Measurements from ENCODE around the gene KRTAP25-1.

The KRTAP25-1 gene

DNA sequence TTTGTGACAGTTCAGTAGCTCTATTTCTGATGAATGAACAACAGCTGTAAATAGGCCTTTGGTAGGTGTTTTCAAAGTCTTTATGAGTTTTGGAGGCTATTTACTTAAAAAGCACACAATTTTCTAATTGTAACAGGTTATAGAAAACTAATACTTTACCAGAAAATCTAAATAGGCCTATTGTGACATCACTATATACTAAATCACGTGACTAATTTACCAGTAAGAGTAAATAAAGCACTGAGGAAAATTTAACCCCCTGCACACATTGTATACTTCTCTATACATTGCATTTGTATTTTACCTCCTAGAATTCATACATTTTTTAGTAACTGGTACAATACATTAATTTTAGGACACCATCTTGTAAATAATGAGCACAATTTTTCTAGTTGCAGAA is 15.8 kb upstream of the KRTAP25-1 start:
- Histone ChIP-seq H3K9ac (ENCODE audit: low read length) (no peak overlapping the region), H3K9me3 (ENCODE audit: insufficient read depth, low read length) (peaks cover 4% of the 10 kb centered on the region; the same call in 1 of the 2 replicates), H3K79me2 (ENCODE audit: insufficient read depth, low read length) (no peaks in the 10 kb centered on the region), H3K36me3 (ENCODE audit: low read length) (no peaks in the 10 kb centered on the region), H3F3A (ENCODE audit: insufficient read depth) (no peaks in the 10 kb centered on the region), H3K27ac (ENCODE audit: low read depth, low read length) (no peak overlapping the region), H3K4me3 (ENCODE audit: insufficient read depth, low read length, poor library complexity, severe bottlenecking) (no peak overlapping the region), H3K27me3 (ENCODE audit: low read length) (no peaks in the 10 kb centered on the region), H4K20me1 (ENCODE audit: low read depth, low read length) (no peaks in the 10 kb centered on the region), H3K4me2 (ENCODE audit: low read depth, low read length, poor library complexity, severe bottlenecking) (no peak overlapping the region), H3K9me2 (replicated peaks; ENCODE audit: insufficient read depth, low read length) (no peaks in the 10 kb centered on the region), H2AFZ (ENCODE audit: low read depth, low read length, severe bottlenecking) (no peak overlapping the region)
- TF ChIP-seq EZH2phosphoT487 (conservative IDR thresholded peaks at IDR 0.05; ENCODE audit: low read length): no peak
- TF ChIP-seq, protein P1, sequence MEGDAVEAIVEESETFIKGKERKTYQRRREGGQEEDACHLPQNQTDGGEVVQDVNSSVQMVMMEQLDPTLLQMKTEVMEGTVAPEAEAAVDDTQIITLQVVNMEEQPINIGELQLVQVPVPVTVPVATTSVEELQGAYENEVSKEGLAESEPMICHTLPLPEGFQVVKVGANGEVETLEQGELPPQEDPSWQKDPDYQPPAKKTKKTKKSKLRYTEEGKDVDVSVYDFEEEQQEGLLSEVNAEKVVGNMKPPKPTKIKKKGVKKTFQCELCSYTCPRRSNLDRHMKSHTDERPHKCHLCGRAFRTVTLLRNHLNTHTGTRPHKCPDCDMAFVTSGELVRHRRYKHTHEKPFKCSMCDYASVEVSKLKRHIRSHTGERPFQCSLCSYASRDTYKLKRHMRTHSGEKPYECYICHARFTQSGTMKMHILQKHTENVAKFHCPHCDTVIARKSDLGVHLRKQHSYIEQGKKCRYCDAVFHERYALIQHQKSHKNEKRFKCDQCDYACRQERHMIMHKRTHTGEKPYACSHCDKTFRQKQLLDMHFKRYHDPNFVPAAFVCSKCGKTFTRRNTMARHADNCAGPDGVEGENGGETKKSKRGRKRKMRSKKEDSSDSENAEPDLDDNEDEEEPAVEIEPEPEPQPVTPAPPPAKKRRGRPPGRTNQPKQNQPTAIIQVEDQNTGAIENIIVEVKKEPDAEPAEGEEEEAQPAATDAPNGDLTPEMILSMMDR (IDR thresholded peaks at IDR 0.05; ENCODE audit: insufficient read depth, low read length, poor library complexity, severe bottlenecking): no peak

DNA sequence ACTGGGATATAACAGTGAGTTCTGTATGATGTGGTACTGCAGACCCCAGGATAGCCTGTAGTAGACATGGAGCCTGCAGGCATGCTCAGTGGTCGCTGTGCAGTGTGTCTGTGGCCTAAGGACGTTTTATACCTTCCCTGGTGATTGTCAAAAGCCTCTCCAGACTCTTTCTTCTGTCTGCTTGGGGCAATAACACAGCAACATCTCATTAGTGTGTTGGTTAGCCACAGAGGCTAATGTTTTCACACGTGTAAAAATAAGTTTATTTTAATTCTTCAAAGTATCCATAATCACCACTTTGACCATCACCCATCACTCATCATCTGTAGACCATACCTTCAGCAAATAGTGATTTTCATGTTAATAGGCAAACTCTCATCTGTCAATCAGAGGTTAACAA is 6.5 kb downstream of the KRTAP25-1 start, which contains the start of gene KRTAP24-1:
TSS of gene KRTAP24-1 (minus strand) at position 101 of the 400 bp plus-strand sequence. CDS start at position 83, 18 bp downstream.
- TF ChIP-seq, protein P1 (IDR thresholded peaks at IDR 0.05; ENCODE audit: insufficient read depth, low read length, poor library complexity, severe bottlenecking): no peak
- Histone ChIP-seq H3K27ac (ENCODE audit: low read depth, low read length) (no peak within 1 kb of the TSS), H3K9me2 (replicated peaks; ENCODE audit: insufficient read depth, low read length) (no peaks in the 10 kb centered on the region), H3K79me2 (ENCODE audit: insufficient read depth, low read length) (no peaks in the 10 kb centered on the region), H3K36me3 (ENCODE audit: low read length) (no peaks in the 10 kb centered on the region), H3K4me3 (ENCODE audit: insufficient read depth, low read length, poor library complexity, severe bottlenecking) (no peak within 1 kb of the TSS), H3K4me2 (ENCODE audit: low read depth, low read length, poor library complexity, severe bottlenecking) (no peak within 1 kb of the TSS), H2AFZ (ENCODE audit: low read depth, low read length, severe bottlenecking) (no peak within 1 kb of the TSS), H4K20me1 (ENCODE audit: low read depth, low read length) (no peaks in the 10 kb centered on the region), H3K27me3 (ENCODE audit: low read length) (no peaks in the 10 kb centered on the region), H3F3A (ENCODE audit: insufficient read depth) (no peaks in the 10 kb centered on the region), H3K9me3 (ENCODE audit: insufficient read depth, low read length) (no peaks in the 10 kb centered on the region), H3K9ac (ENCODE audit: low read length) (no peak within 1 kb of the TSS)

DNA sequence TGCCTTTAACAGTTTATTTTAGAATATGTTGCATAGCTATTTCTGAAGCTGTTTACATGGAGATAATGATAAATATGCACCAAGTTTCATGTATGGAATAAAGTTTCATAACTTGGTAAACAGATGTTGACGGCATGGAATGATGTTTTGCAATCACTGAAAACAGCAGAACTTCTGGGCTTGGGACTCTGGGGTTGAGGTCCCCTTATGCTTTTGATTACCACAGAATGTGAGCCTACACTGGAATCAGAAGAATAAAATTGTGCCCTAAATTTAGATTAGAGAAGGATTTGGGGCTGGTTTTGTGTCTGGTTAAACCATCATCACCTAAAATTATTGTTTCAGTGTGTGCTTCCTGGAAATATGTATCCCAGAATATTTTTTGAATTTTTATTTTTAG is 17.7 kb downstream of the KRTAP25-1 start:
- no peak overlapping the region for H3K4me2 ChIP-seq (ENCODE audit: low read depth, low read length, poor library complexity, severe bottlenecking)

More for the DNA sequence above, 17.7 kb downstream of the KRTAP25-1 start:
- H3K36me3 ChIP-seq (ENCODE audit: low read length): no peaks in the 10 kb centered on the region
- TF ChIP-seq EZH2phosphoT487 (conservative IDR thresholded peaks at IDR 0.05; ENCODE audit: low read length): no peak
- TF ChIP-seq, protein P1 (IDR thresholded peaks at IDR 0.05; ENCODE audit: insufficient read depth, low read length, poor library complexity, severe bottlenecking): no peak
- no peak overlapping the region for H3K27ac ChIP-seq (ENCODE audit: low read depth, low read length)
- no peak overlapping the region for H3K4me3 ChIP-seq (ENCODE audit: insufficient read depth, low read length, poor library complexity, severe bottlenecking)
- no peak overlapping the region for H3K9ac ChIP-seq (ENCODE audit: low read length)
- no peaks in the 10 kb centered on the region for H4K20me1 ChIP-seq (ENCODE audit: low read depth, low read length)
- no peaks in the 10 kb centered on the region for H3K79me2 ChIP-seq (ENCODE audit: insufficient read depth, low read length)
- H3K9me2 ChIP-seq (replicated peaks; ENCODE audit: insufficient read depth, low read length): no peaks in the 10 kb centered on the region
- H3F3A ChIP-seq (ENCODE audit: insufficient read depth): no peaks in the 10 kb centered on the region
- H3K9me3 ChIP-seq (ENCODE audit: insufficient read depth, low read length): 0 out of 2 replicates have a peak, but pooled peaks cover under 1% of the 10 kb centered on the region
- H2AFZ ChIP-seq (ENCODE audit: low read depth, low read length, severe bottlenecking): no peak overlapping the region
- H3K27me3 ChIP-seq (ENCODE audit: low read length): no peaks in the 10 kb centered on the region

Measured in SU-DHL-6 (cell line).